Osteocyte (in vitro differentiated cells): ENCODE measurements around the gene CTIF. TPM values are rescaled to one million over a fixed set of nuclear protein-coding genes. Genes with fewer than 3 reads are reported as not detected.

Experiments used
- DNase-seq: peaks from one replicate; pipeline ENCODE4 v3.0.0; 2021; ENCODE audit warnings: mixed read lengths; ENCODE audit not compliant: unreplicated experiment; ENCODE audit errors: extremely low spot score
- H3K27ac Mint-ChIP-seq: one replicate; pipeline ENCODE4 v1.8.0; 2021; ENCODE audit warnings: mild to moderate bottlenecking, mixed read lengths; ENCODE audit not compliant: unreplicated experiment
- H3K27me3 Mint-ChIP-seq: one replicate; pipeline ENCODE4 v1.8.0; 2021; ENCODE audit warnings: mixed read lengths; ENCODE audit not compliant: unreplicated experiment
- H3K36me3 Mint-ChIP-seq: one replicate; pipeline ENCODE4 v1.8.0; 2021; ENCODE audit warnings: mixed read lengths; ENCODE audit not compliant: unreplicated experiment
- H3K4me1 Mint-ChIP-seq: one replicate; pipeline ENCODE4 v1.8.0; 2021; ENCODE audit warnings: mixed read lengths; ENCODE audit not compliant: unreplicated experiment
- H3K4me3 Mint-ChIP-seq: one replicate; pipeline ENCODE4 v1.8.0; 2021; ENCODE audit warnings: mild to moderate bottlenecking, moderate library complexity, mixed read lengths; ENCODE audit not compliant: unreplicated experiment
- H3K9me3 Mint-ChIP-seq: one replicate; pipeline ENCODE4 v1.8.0; 2021; ENCODE audit warnings: mixed read lengths; ENCODE audit not compliant: unreplicated experiment
- CTCF ChIP-seq: fragments of 200-600 bp; sonication (generic); IDR thresholded peaks from 2 replicates; pipeline ENCODE4 v1.5.0; 2021; ENCODE audit warnings: antibody characterized with exemption, mild to moderate bottlenecking, moderate library complexity
- total RNA-seq: library from RNA; stranded (reverse); gene quantifications from 2 replicates; pipeline ENCODE4 v1.2.1, GENCODE V29; 2021

CTIF gene
- total RNA-seq, 1 donor from 2014 or later: 172 TPM

DNA sequence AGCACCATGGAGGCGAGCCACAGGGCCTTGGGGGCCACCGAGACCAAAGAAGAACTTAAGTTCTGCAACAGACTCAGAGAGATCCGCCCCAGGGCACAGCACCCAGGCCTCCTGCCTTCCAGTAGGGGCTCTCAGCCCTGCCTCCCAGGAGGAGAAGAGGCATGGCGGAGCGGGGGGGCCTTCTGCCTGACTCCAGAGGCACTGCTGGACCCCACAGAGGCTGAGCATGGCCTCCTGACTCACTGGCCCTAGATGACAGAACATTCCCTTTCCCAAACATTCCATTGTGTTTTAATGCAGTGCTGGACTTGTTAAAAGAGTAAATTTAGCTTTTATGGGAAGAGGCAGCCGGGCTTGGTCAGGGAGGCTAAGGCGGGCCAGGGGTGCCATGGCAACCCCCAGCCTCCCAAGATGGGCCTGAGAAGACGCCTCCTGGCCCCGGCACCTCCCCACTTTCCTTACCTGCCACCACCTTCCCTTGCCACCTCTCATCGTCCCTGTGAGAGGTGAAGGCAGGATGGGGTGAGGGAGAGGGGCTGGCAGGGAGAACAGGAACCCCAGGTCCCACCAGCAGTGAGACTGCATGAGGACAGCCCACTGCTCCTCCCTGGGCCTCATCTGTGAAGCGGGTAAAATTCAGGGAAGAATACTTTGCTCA, 346.6 kb downstream of the CTIF start:
- no peak for DNase-seq
- Mint-ChIP-seq H3K9me3 (no peaks in the 10 kb centered on the region), H3K4me3 (no peak overlapping the region), H3K36me3 (peaks cover 3% of the 10 kb centered on the region), H3K27ac (no peak overlapping the region), H3K4me1 (peaks cover 33% of the 10 kb centered on the region), H3K27me3 (no peaks in the 10 kb centered on the region)
- TF ChIP-seq CTCF: no peak

GRCh38 chr18:48885924-48886400, 347.1 kb downstream of the CTIF start:
- Mint-ChIP-seq H3K4me1 (peaks cover 33% of the 10 kb centered on the region), H3K4me3 (no peak overlapping the region), H3K9me3 (no peaks in the 10 kb centered on the region), H3K27ac (no peak overlapping the region), H3K36me3 (peaks cover 3% of the 10 kb centered on the region), H3K27me3 (no peaks in the 10 kb centered on the region)
- TF ChIP-seq CTCF: no peak
- no peak for DNase-seq

- Mint-ChIP-seq H3K36me3 (no peaks in the 10 kb centered on the region), H3K27me3 (no peaks in the 10 kb centered on the region), H3K4me1 (peaks cover 33% of the 10 kb centered on the region), H3K27ac (no peak overlapping the region), H3K9me3 (no peaks in the 10 kb centered on the region), H3K4me3 (no peak overlapping the region)
- no peak for DNase-seq
- TF ChIP-seq CTCF: no peak
These were observed 347.9 kb downstream of the CTIF start for GRCh38 chr18:48886520-48887293.

- no peak for DNase-seq
- Mint-ChIP-seq H3K4me1 (peaks cover 33% of the 10 kb centered on the region), H3K9me3 (no peaks in the 10 kb centered on the region), H3K27me3 (no peaks in the 10 kb centered on the region), H3K4me3 (no peak overlapping the region), H3K27ac (no peak overlapping the region), H3K36me3 (no peaks in the 10 kb centered on the region)
- TF ChIP-seq CTCF: no peak
These were observed 348.6 kb downstream of the CTIF start for GRCh38 chr18:48887294-48887904.
